ENCODE data around the gene MED27. TPM values are rescaled to one million over a fixed set of nuclear protein-coding genes. Genes with fewer than 3 reads are reported as not detected.

The MED27 gene
- total RNA-seq, 1 donor from 2014 or later, result 24.1 TPM

GRCh38 chr9:132069046-132069898 lies 10.4 kb downstream of the MED27 start:
- Mint-ChIP-seq H3K27ac (ENCODE audit: unreplicated experiment) (no peak overlapping the region), H3K4me3 (ENCODE audit: unreplicated experiment) (no peak overlapping the region), H3K4me1 (ENCODE audit: unreplicated experiment) (peaks cover 12% of the 10 kb centered on the region), H3K9me3 (ENCODE audit: unreplicated experiment) (no peaks in the 10 kb centered on the region), H3K27me3 (ENCODE audit: unreplicated experiment) (no peaks in the 10 kb centered on the region), H3K36me3 (ENCODE audit: unreplicated experiment) (peaks cover 23% of the 10 kb centered on the region)
- no peak for TF ChIP-seq CTCF (IDR thresholded peaks at IDR 0.05)
- no peak for DNase-seq (ENCODE audit: extremely low spot score, unreplicated experiment)

GRCh38 chr9:132068605-132069004 lies 11.1 kb downstream of the MED27 start:
- Mint-ChIP-seq H3K27me3 (ENCODE audit: unreplicated experiment) (no peaks in the 10 kb centered on the region), H3K27ac (ENCODE audit: unreplicated experiment) (no peak overlapping the region), H3K36me3 (ENCODE audit: unreplicated experiment) (peaks cover 21% of the 10 kb centered on the region), H3K4me3 (ENCODE audit: unreplicated experiment) (no peak overlapping the region), H3K9me3 (ENCODE audit: unreplicated experiment) (no peaks in the 10 kb centered on the region), H3K4me1 (ENCODE audit: unreplicated experiment) (peaks cover 12% of the 10 kb centered on the region)
- TF ChIP-seq CTCF (IDR thresholded peaks at IDR 0.05), result no peak
- DNase-seq (ENCODE audit: extremely low spot score, unreplicated experiment), result no peak

- H3K27ac Mint-ChIP-seq (ENCODE audit: unreplicated experiment), result no peak overlapping the region
- DNase-seq (ENCODE audit: extremely low spot score, unreplicated experiment), result no peak
- H3K9me3 Mint-ChIP-seq (ENCODE audit: unreplicated experiment), result no peaks in the 10 kb centered on the region
- H3K4me3 Mint-ChIP-seq (ENCODE audit: unreplicated experiment), result no peak overlapping the region
- H3K36me3 Mint-ChIP-seq (ENCODE audit: unreplicated experiment), result peaks cover 18% of the 10 kb centered on the region
- H3K27me3 Mint-ChIP-seq (ENCODE audit: unreplicated experiment), result no peaks in the 10 kb centered on the region
- no peak for TF ChIP-seq CTCF (IDR thresholded peaks at IDR 0.05)
- peaks cover 12% of the 10 kb centered on the region for H3K4me1 Mint-ChIP-seq (ENCODE audit: unreplicated experiment)
These were observed 13.2 kb downstream of the MED27 start for GRCh38 chr9:132066511-132066910.

GRCh38 chr9:132066057-132066456 lies 13.6 kb downstream of the MED27 start:
- H3K9me3 Mint-ChIP-seq (ENCODE audit: unreplicated experiment), result no peaks in the 10 kb centered on the region
- no peak for DNase-seq (ENCODE audit: extremely low spot score, unreplicated experiment)
- H3K4me3 Mint-ChIP-seq (ENCODE audit: unreplicated experiment), result no peak overlapping the region
- peaks cover 12% of the 10 kb centered on the region for H3K4me1 Mint-ChIP-seq (ENCODE audit: unreplicated experiment)
- TF ChIP-seq CTCF (IDR thresholded peaks at IDR 0.05), result no peak
- no peak overlapping the region for H3K27ac Mint-ChIP-seq (ENCODE audit: unreplicated experiment)
- no peaks in the 10 kb centered on the region for H3K27me3 Mint-ChIP-seq (ENCODE audit: unreplicated experiment)
- H3K36me3 Mint-ChIP-seq (ENCODE audit: unreplicated experiment), result peaks cover 18% of the 10 kb centered on the region

GRCh38 chr9:132063281-132063680 lies 16.4 kb downstream of the MED27 start:
- H3K4me1 Mint-ChIP-seq (ENCODE audit: unreplicated experiment), result peaks cover 2% of the 10 kb centered on the region
- DNase-seq (ENCODE audit: extremely low spot score, unreplicated experiment), result no peak

More at GRCh38 chr9:132063281-132063680, 16.4 kb downstream of the MED27 start:
- no peak overlapping the region for H3K27ac Mint-ChIP-seq (ENCODE audit: unreplicated experiment)
- peaks cover 21% of the 10 kb centered on the region for H3K36me3 Mint-ChIP-seq (ENCODE audit: unreplicated experiment)
- H3K9me3 Mint-ChIP-seq (ENCODE audit: unreplicated experiment), result peaks cover 5% of the 10 kb centered on the region
- no peak overlapping the region for H3K4me3 Mint-ChIP-seq (ENCODE audit: unreplicated experiment)
- no peaks in the 10 kb centered on the region for H3K27me3 Mint-ChIP-seq (ENCODE audit: unreplicated experiment)
- TF ChIP-seq CTCF (IDR thresholded peaks at IDR 0.05), result no peak

All from osteocyte (in vitro differentiated cells).